ENCODE data around the gene BDH1. TPM values are rescaled to one million over a fixed set of nuclear protein-coding genes. Genes with fewer than 3 reads are reported as not detected.

Gene BDH1
- total and polyA plus RNA-seq, 2 of the 8 experiments (the other 6 are each of a cell fraction or from before 2014, with no cell fraction given): 27.2 to 28.1 TPM

DNA sequence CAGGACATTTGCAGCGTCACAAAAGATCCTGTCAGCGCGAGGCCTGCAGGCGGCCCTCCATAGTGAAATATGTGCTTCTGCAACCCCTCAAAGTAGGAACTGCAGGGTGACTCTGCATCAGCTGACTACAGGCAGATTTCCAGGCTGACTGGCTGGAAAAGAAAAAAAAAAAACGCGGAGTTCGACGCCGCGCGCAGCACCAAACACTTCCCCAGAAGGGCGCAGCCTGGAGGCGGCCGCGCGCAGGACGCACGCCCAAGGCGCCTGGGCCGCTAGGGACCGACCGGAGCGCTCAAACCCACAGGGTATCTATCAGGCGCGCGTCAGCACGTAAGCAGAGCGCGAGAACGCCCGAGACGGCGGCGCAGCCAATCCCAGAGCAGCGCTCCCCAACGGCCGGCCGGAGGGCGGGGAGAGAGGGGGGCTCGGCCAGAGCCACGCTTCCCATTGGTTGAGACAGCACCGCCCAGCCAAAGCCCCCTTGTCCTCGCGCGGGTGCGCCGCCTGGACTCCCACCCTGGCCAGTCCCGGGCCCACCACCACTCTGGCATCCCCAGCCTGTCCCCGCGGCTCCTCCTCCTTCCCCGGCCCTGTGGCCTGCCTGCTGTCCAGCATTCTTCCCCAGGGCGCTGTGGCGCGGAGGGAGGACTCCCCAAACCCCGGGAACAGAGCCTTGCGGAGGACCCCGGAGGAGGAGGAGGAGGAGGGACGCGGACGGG lies 1.0 kb downstream of the BDH1 start (continued):
- TF ChIP-seq, protein P1, sequence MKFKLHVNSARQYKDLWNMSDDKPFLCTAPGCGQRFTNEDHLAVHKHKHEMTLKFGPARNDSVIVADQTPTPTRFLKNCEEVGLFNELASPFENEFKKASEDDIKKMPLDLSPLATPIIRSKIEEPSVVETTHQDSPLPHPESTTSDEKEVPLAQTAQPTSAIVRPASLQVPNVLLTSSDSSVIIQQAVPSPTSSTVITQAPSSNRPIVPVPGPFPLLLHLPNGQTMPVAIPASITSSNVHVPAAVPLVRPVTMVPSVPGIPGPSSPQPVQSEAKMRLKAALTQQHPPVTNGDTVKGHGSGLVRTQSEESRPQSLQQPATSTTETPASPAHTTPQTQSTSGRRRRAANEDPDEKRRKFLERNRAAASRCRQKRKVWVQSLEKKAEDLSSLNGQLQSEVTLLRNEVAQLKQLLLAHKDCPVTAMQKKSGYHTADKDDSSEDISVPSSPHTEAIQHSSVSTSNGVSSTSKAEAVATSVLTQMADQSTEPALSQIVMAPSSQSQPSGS (IDR thresholded peaks at IDR 0.05; ENCODE audit: low read length): peak; percentile 54; the same call in 1 of the 2 replicates
- TF ChIP-seq BRCA1 (IDR thresholded peaks at IDR 0.05; ENCODE audit: low read depth, low read length) (peak; percentile 48; the same call in 1 of the 2 replicates), TAF1 (IDR thresholded peaks at IDR 0.05; ENCODE audit: low read depth, low read length) (peak; percentile 61), FOSL1 (IDR thresholded peaks at IDR 0.05; ENCODE audit: insufficient read depth, low read depth, low read length) (no peak), BCL11A (IDR thresholded peaks at IDR 0.05; ENCODE audit: low read depth in 2 of 2, low read length in 2 of 2) (no peak), TCF12 (IDR thresholded peaks at IDR 0.05; ENCODE audit: low read depth, low read length) (no peak), NANOG (IDR thresholded peaks at IDR 0.05; ENCODE audit: insufficient read depth, low read depth, low read length, poor library complexity, severe bottlenecking) (peak; percentile 33)
- TF ChIP-seq, protein P2, sequence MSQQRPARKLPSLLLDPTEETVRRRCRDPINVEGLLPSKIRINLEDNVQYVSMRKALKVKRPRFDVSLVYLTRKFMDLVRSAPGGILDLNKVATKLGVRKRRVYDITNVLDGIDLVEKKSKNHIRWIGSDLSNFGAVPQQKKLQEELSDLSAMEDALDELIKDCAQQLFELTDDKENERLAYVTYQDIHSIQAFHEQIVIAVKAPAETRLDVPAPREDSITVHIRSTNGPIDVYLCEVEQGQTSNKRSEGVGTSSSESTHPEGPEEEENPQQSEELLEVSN (IDR thresholded peaks at IDR 0.05): no peak; the same call in 1 of the 2 replicates
